Liver (tissue), 9 donors: ENCODE results near the gene RFX8. TPM values are rescaled to one million over a fixed set of nuclear protein-coding genes. Genes with fewer than 3 reads are reported as not detected.

Source experiments
- DNase-seq: peaks from one replicate; pipeline ENCODE4 v3.0.0-alpha.2; 2017; ENCODE audit warnings: low spot score
- H3K27ac ChIP-seq, 2 donors: one replicate each; pipeline ENCODE4 v1.7.0; 2013; ENCODE audit warnings: inconsistent platforms in 2 of 2, low read length in 2 of 2, control low read depth in 1 of 2, low read depth in 1 of 2, mild to moderate bottlenecking in 1 of 2
- H3K27me3 ChIP-seq, 4 donors: one replicate each; pipeline versions ENCODE4 v1.6.1 to v1.7.0; 2013; ENCODE audit warnings: low read length in 3 of 4, inconsistent platforms in 1 of 4, mild to moderate bottlenecking in 1 of 4, moderate library complexity in 1 of 4; ENCODE audit not compliant: control insufficient read depth in 4 of 4, insufficient read depth in 4 of 4
- H3K36me3 ChIP-seq, 4 donors: one replicate each; pipeline versions ENCODE4 v1.6.1 to v1.7.0; 2013; ENCODE audit warnings: low read length in 3 of 4, mild to moderate bottlenecking in 3 of 4, low read depth in 1 of 4, moderate library complexity in 1 of 4; ENCODE audit not compliant: control insufficient read depth in 4 of 4, insufficient read depth in 3 of 4
- H3K4me1 ChIP-seq, 4 donors: one replicate each; pipeline versions ENCODE4 v1.6.1 to v1.7.0; 2013; ENCODE audit warnings: low read length in 3 of 4, mild to moderate bottlenecking in 3 of 4, moderate library complexity in 1 of 4; ENCODE audit not compliant: control insufficient read depth in 4 of 4, insufficient read depth in 4 of 4
- H3K4me3 ChIP-seq, 3 donors: one replicate each; pipeline versions ENCODE4 v1.6.1 to v1.7.0; 2013; ENCODE audit warnings: low read length in 3 of 3, control low read depth in 1 of 3, low read depth in 1 of 3, mild to moderate bottlenecking in 1 of 3
- H3K9ac ChIP-seq, 2 donors: one replicate each; pipeline ENCODE4 v1.7.0; 2013; ENCODE audit warnings: low read length in 2 of 2, mild to moderate bottlenecking in 2 of 2, moderate library complexity in 2 of 2, control low read depth in 1 of 2, low read depth in 1 of 2
- H3K9me3 ChIP-seq, 4 donors: one replicate each; pipeline versions ENCODE4 v1.6.1 to v1.7.0; 2013; ENCODE audit warnings: low read length in 3 of 4; ENCODE audit not compliant: control insufficient read depth in 4 of 4
- EGR1 ChIP-seq, 2 donors: IDR thresholded peaks; 2 replicates each; pipeline ENCODE4 v1.6.1; 2016 to 2018; ENCODE audit warnings: antibody characterized with exemption in 2 of 2, low read depth in 2 of 2
- FOXA1 ChIP-seq: IDR thresholded peaks from 2 replicates; pipeline ENCODE4 v1.6.1; 2016; ENCODE audit warnings: antibody characterized with exemption
- FOXA2 ChIP-seq: IDR thresholded peaks from 2 replicates; pipeline ENCODE4 v1.6.1; 2016; ENCODE audit warnings: antibody characterized with exemption
- HNF4A ChIP-seq, 2 donors: conservative IDR thresholded peaks; 2 replicates each; pipeline ENCODE4 v1.6.1; 2016; ENCODE audit warnings: antibody characterized with exemption in 2 of 2, mild to moderate bottlenecking in 2 of 2
- HNF4G ChIP-seq: IDR thresholded peaks from 2 replicates; pipeline ENCODE4 v1.6.1; 2016; ENCODE audit warnings: antibody characterized with exemption
- JUND ChIP-seq, 2 donors: IDR thresholded peaks; 2 replicates each; pipeline ENCODE4 v1.6.1; 2016; ENCODE audit warnings: antibody characterized with exemption in 2 of 2
- NR2F2 ChIP-seq: IDR thresholded peaks from 2 replicates; pipeline ENCODE4 v1.6.1; 2016; ENCODE audit warnings: antibody characterized with exemption
- RAD21 ChIP-seq, 2 donors: IDR thresholded peaks; 2 replicates each; pipeline ENCODE4 v1.6.1; 2016; ENCODE audit warnings: antibody characterized with exemption in 2 of 2, mild to moderate bottlenecking in 2 of 2
- RXRA ChIP-seq, 2 donors: IDR thresholded peaks; 2 replicates each; pipeline ENCODE4 v1.6.1; 2017 to 2018; ENCODE audit warnings: antibody characterized with exemption in 2 of 2, mild to moderate bottlenecking in 1 of 2
- SP1 ChIP-seq: IDR thresholded peaks from 2 replicates; pipeline ENCODE4 v1.6.1; 2018; ENCODE audit warnings: antibody characterized with exemption, mild to moderate bottlenecking
- TAF1 ChIP-seq: conservative IDR thresholded peaks from 2 replicates; pipeline ENCODE4 v1.6.1; 2016; ENCODE audit warnings: antibody characterized with exemption, mild to moderate bottlenecking
- YY1 ChIP-seq: IDR thresholded peaks from 2 replicates; pipeline ENCODE4 v1.6.1; 2016; ENCODE audit warnings: antibody characterized with exemption, mild to moderate bottlenecking
- WGBS: extraction: QIAGEN DNeasy Blood & Tissue Kit; methylation state at CpG from one replicate; pipeline ENCODE4 v1.1.7; 2013; 5-methylcytosine and 5-hydroxymethylcytosine counted together
- polyA plus RNA-seq, 2 donors: library from polyadenylated mRNA; stranded (reverse) in 1 of 2; unstranded in 1 of 2; fragments of 200-250 nt in 1 of 2; fragments of >200 nt in 1 of 2; fragmentation: Nextera tagmentation in 1 of 2; extraction: Ambion mirVana in 1 of 2; gene quantifications; one replicate each; pipeline versions ENCODE4 v1.2.1 to v1.2.3, GENCODE V29; 2013 to 2015
- total RNA-seq, 2 donors: library from RNA; depleted of rRNA; stranded (reverse); fragments of >200 nt; gene quantifications; one replicate each; pipeline ENCODE4 v1.2.3, GENCODE V29; 2014
- TF ChIP-seq, protein P1 (sequence below): fragments of 150-350 bp; IDR thresholded peaks from 2 replicates; pipeline ENCODE4 v1.5.1; 2017; ENCODE audit warnings: improper control_type of control experiment, low read depth, low read length; ENCODE audit not compliant: missing input control
- TF ChIP-seq, protein P2 (sequence below): IDR thresholded peaks from 2 replicates; pipeline ENCODE4 v1.6.1; 2016; ENCODE audit warnings: antibody characterized with exemption, mild to moderate bottlenecking
- TF ChIP-seq, protein P3 (sequence below): IDR thresholded peaks from 2 replicates; pipeline ENCODE4 v1.6.1; 2016; ENCODE audit warnings: antibody characterized with exemption
- TF ChIP-seq, protein P4 (sequence below): IDR thresholded peaks from 2 replicates; pipeline ENCODE4 v1.6.1; 2016; ENCODE audit warnings: antibody characterized with exemption
- TF ChIP-seq, protein P5 (sequence below): IDR thresholded peaks from 2 replicates; pipeline ENCODE4 v1.6.1; 2016; ENCODE audit warnings: antibody characterized with exemption
- donor health status: healthy.
- donor health status: healthy.
- donor health status: healthy.
- donor health status: healthy.
- donor health status: healthy.

RFX8 gene
- total and polyA plus RNA-seq, 4 donors = 0.08 to 0.09 (median 0.09) TPM; not detected in 1

DNA sequence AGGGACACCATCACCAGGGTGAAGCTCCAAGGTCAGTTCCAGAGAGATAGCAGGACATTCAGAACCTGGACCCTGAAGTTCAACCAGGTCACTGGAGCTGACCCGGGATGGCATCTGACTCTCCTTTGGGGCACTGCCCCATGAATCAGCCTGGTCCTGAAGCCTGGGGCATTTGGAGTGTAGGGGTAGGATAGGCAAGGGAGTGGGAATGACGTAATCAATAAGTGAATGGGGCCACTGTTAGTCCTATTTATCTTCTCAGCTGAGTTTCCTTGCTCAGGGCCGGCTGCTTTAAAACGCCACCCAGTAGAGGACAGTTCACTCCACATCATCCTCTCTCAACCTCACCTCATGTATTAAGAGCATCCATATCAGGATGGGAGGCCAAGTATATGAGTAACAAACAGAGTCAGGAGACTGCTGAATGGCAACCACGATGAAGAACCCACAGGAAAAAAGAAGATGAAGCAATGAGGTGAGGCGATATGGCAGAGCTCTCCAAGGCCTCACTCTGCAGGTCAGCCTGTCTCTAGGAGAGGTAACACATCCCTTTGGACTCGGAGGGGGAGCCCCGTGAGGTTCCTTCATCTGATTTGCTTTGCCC lies 1.8 kb upstream of the RFX8 start:
- TF ChIP-seq HNF4A (conservative IDR thresholded peaks at IDR 0.05) (no peak), JUND (IDR thresholded peaks at IDR 0.05) (no peak), FOXA2 (no peak), FOXA1 (no peak), YY1 (no peak), HNF4G (no peak), EGR1 (IDR thresholded peaks at IDR 0.05; ENCODE audit: low read depth in 2 of 2) (no peak), NR2F2 (no peak), TAF1 (no peak)
- TF ChIP-seq, protein P1, sequence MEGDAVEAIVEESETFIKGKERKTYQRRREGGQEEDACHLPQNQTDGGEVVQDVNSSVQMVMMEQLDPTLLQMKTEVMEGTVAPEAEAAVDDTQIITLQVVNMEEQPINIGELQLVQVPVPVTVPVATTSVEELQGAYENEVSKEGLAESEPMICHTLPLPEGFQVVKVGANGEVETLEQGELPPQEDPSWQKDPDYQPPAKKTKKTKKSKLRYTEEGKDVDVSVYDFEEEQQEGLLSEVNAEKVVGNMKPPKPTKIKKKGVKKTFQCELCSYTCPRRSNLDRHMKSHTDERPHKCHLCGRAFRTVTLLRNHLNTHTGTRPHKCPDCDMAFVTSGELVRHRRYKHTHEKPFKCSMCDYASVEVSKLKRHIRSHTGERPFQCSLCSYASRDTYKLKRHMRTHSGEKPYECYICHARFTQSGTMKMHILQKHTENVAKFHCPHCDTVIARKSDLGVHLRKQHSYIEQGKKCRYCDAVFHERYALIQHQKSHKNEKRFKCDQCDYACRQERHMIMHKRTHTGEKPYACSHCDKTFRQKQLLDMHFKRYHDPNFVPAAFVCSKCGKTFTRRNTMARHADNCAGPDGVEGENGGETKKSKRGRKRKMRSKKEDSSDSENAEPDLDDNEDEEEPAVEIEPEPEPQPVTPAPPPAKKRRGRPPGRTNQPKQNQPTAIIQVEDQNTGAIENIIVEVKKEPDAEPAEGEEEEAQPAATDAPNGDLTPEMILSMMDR = no peak
- TF ChIP-seq, protein P2, sequence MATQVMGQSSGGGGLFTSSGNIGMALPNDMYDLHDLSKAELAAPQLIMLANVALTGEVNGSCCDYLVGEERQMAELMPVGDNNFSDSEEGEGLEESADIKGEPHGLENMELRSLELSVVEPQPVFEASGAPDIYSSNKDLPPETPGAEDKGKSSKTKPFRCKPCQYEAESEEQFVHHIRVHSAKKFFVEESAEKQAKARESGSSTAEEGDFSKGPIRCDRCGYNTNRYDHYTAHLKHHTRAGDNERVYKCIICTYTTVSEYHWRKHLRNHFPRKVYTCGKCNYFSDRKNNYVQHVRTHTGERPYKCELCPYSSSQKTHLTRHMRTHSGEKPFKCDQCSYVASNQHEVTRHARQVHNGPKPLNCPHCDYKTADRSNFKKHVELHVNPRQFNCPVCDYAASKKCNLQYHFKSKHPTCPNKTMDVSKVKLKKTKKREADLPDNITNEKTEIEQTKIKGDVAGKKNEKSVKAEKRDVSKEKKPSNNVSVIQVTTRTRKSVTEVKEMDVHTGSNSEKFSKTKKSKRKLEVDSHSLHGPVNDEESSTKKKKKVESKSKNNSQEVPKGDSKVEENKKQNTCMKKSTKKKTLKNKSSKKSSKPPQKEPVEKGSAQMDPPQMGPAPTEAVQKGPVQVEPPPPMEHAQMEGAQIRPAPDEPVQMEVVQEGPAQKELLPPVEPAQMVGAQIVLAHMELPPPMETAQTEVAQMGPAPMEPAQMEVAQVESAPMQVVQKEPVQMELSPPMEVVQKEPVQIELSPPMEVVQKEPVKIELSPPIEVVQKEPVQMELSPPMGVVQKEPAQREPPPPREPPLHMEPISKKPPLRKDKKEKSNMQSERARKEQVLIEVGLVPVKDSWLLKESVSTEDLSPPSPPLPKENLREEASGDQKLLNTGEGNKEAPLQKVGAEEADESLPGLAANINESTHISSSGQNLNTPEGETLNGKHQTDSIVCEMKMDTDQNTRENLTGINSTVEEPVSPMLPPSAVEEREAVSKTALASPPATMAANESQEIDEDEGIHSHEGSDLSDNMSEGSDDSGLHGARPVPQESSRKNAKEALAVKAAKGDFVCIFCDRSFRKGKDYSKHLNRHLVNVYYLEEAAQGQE = no peak
- TF ChIP-seq, protein P3, sequence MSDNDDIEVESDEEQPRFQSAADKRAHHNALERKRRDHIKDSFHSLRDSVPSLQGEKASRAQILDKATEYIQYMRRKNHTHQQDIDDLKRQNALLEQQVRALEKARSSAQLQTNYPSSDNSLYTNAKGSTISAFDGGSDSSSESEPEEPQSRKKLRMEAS = no peak
- 92% methylated on average over 8 of the region's 8 CpGs for WGBS
- Histone ChIP-seq H3K4me1 (peaks cover 5 to 9% (median 8%) of the 10 kb centered on the region in 4 donors), H3K9me3 (no peaks in the 10 kb centered on the region), H3K27me3 (no peaks in the 10 kb centered on the region), H3K27ac (no peak overlapping the region), H3K36me3 (no peaks in the 10 kb centered on the region), H3K9ac (no peak overlapping the region), H3K4me3 (no peak overlapping the region)
- no peak for DNase-seq

DNA sequence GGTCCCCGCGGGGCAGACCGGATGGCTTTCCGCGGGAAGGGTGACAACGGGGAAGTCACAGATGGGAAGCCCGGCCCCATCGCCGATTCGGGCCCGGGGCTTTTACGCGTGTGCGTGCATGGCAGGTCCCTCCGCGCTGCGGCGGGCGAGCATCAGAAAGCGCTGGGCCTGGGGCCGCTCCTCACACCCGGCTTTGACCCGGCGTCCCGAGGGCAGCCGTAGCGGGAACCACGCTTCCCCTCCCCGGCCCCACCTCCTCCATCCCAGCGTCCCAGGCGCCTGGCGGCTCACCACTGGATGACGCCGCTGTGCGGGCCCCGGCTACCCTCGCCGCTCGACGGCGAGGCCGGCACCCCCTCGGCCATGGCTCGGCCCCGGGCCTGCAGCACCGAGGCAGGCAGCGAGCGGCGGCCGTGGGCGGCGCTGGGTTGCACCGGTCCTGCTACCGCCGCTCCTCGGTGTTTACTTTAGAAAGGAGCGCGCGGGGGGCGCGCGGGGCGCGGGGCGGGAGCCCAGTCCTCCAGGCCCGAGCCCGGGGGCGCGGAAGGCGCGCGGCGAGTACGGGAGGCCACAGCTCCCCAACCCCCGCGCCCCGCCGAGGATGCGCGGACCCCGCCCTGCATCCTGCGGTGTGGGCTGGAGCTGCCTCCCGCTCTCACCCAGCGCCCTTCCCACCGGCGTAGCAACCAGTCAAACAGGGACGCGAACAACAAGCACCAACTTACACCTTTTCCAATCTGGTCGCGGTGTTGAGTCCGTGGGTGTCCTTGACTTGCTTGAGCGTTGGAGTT lies 806 bp downstream of the RFX8 start:
- no peak overlapping the region for H3K9ac ChIP-seq
- H3K27ac ChIP-seq = peak overlapping the region; percentile 36 to 58
- H3K4me3 ChIP-seq = peak overlapping the region in 2 of 3 donors; percentile 16 to 67
- H3K36me3 ChIP-seq = no peaks in the 10 kb centered on the region
- H3K27me3 ChIP-seq = no peaks in the 10 kb centered on the region
- 4% methylated on average over 92 of the region's 92 CpGs for WGBS
- no peaks in the 10 kb centered on the region for H3K9me3 ChIP-seq
- TF ChIP-seq, protein P4, sequence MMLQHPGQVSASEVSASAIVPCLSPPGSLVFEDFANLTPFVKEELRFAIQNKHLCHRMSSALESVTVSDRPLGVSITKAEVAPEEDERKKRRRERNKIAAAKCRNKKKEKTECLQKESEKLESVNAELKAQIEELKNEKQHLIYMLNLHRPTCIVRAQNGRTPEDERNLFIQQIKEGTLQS = no peak
- TF ChIP-seq RXRA (IDR thresholded peaks at IDR 0.05) (no peak), NR2F2 (no peak), RAD21 (IDR thresholded peaks at IDR 0.05) (no peak), FOXA1 (no peak), HNF4G (no peak), HNF4A (conservative IDR thresholded peaks at IDR 0.05) (no peak), TAF1 (no peak), SP1 (no peak), EGR1 (IDR thresholded peaks at IDR 0.05; ENCODE audit: low read depth in 2 of 2) (no peak), FOXA2 (no peak)
- TF ChIP-seq, protein P3 = no peak
- TF ChIP-seq, protein P5, sequence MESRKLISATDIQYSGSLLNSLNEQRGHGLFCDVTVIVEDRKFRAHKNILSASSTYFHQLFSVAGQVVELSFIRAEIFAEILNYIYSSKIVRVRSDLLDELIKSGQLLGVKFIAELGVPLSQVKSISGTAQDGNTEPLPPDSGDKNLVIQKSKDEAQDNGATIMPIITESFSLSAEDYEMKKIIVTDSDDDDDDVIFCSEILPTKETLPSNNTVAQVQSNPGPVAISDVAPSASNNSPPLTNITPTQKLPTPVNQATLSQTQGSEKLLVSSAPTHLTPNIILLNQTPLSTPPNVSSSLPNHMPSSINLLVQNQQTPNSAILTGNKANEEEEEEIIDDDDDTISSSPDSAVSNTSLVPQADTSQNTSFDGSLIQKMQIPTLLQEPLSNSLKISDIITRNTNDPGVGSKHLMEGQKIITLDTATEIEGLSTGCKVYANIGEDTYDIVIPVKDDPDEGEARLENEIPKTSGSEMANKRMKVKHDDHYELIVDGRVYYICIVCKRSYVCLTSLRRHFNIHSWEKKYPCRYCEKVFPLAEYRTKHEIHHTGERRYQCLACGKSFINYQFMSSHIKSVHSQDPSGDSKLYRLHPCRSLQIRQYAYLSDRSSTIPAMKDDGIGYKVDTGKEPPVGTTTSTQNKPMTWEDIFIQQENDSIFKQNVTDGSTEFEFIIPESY = no peak
- TF ChIP-seq, protein P2 = no peak
- H3K4me1 ChIP-seq = peaks cover 5 to 16% (median 8%) of the 10 kb centered on the region in 4 donors
- no peak for DNase-seq
